ENCODE measurements around the gene TCF7L1. TPM values are rescaled to one million over a fixed set of nuclear protein-coding genes. Genes with fewer than 3 reads are reported as not detected.

Gene TCF7L1
- total RNA-seq, 1 donor from 2014 or later, result 1.3 TPM

GRCh38 chr2:85251070-85251616 is 118.0 kb downstream of the TCF7L1 start:
- Histone ChIP-seq H3K4me3 (ENCODE audit: low read depth, low read length) (no peak overlapping the region), H3K36me3 (ENCODE audit: control insufficient read depth, insufficient read depth, low read length) (no peaks in the 10 kb centered on the region), H3K27me3 (ENCODE audit: control insufficient read depth, insufficient read depth, low read length) (no peaks in the 10 kb centered on the region)
- TF ChIP-seq CTCF (IDR thresholded peaks at IDR 0.05; ENCODE audit: insufficient read depth, low read length, severe bottlenecking), result no peak
- DNase-seq (ENCODE audit: low read depth) (no peak), FAIRE-seq (no peak)

- no peaks in the 10 kb centered on the region for H3K36me3 ChIP-seq (ENCODE audit: control insufficient read depth, insufficient read depth, low read length)
- H3K27me3 ChIP-seq (ENCODE audit: control insufficient read depth, insufficient read depth, low read length), result no peaks in the 10 kb centered on the region
- no peak for TF ChIP-seq CTCF (IDR thresholded peaks at IDR 0.05; ENCODE audit: insufficient read depth, low read length, severe bottlenecking)
- H3K4me3 ChIP-seq (ENCODE audit: low read depth, low read length), result no peak overlapping the region
- no peak for FAIRE-seq
- no peak for DNase-seq (ENCODE audit: low read depth)
Measured at GRCh38 chr2:85253890-85254289, 120.7 kb downstream of the TCF7L1 start.

- DNase-seq (ENCODE audit: low read depth) (no peak), FAIRE-seq (peak; percentile 66)
- no peak for TF ChIP-seq CTCF (IDR thresholded peaks at IDR 0.05; ENCODE audit: insufficient read depth, low read length, severe bottlenecking)
- Histone ChIP-seq H3K4me3 (ENCODE audit: low read depth, low read length) (no peak overlapping the region), H3K27me3 (ENCODE audit: control insufficient read depth, insufficient read depth, low read length) (no peaks in the 10 kb centered on the region), H3K36me3 (ENCODE audit: control insufficient read depth, insufficient read depth, low read length) (no peaks in the 10 kb centered on the region)
Measured at GRCh38 chr2:85254540-85255300, 121.5 kb downstream of the TCF7L1 start.

- Histone ChIP-seq H3K36me3 (ENCODE audit: control insufficient read depth, insufficient read depth, low read length) (no peaks in the 10 kb centered on the region), H3K4me3 (ENCODE audit: low read depth, low read length) (no peak overlapping the region), H3K27me3 (ENCODE audit: control insufficient read depth, insufficient read depth, low read length) (no peaks in the 10 kb centered on the region)
- TF ChIP-seq CTCF (IDR thresholded peaks at IDR 0.05; ENCODE audit: insufficient read depth, low read length, severe bottlenecking), result no peak
- no peak for FAIRE-seq
- no peak for DNase-seq (ENCODE audit: low read depth)
Measured at GRCh38 chr2:85255456-85255812, 122.2 kb downstream of the TCF7L1 start.

GRCh38 chr2:85255813-85256594 is 122.8 kb downstream of the TCF7L1 start:
- H3K27me3 ChIP-seq (ENCODE audit: control insufficient read depth, insufficient read depth, low read length), result no peaks in the 10 kb centered on the region
- H3K36me3 ChIP-seq (ENCODE audit: control insufficient read depth, insufficient read depth, low read length), result no peaks in the 10 kb centered on the region
- no peak for TF ChIP-seq CTCF (IDR thresholded peaks at IDR 0.05; ENCODE audit: insufficient read depth, low read length, severe bottlenecking)
- no peak for FAIRE-seq
- H3K4me3 ChIP-seq (ENCODE audit: low read depth, low read length), result no peak overlapping the region
- DNase-seq (ENCODE audit: low read depth), result peak; percentile 71
